ENCODE results near the gene DTX1. TPM values are rescaled to one million over a fixed set of nuclear protein-coding genes. Genes with fewer than 3 reads are reported as not detected.
A peak's percentile ranks its signal among the peaks of the same experiment; 100 is the strongest.
"Not testable (repeated sequence)": the region's sequence is repeated elsewhere in the genome, so short reads cannot be mapped to it uniquely, and the experiment has no call there.

The DTX1 gene
- polyA plus RNA-seq, 1 donor from 2014 or later = 0.61 TPM

GRCh38 chr12:113136128-113136989, 79.8 kb downstream of the DTX1 start:
- Mint-ChIP-seq H3K4me3 (peak overlapping the region; percentile 23 to 75 (median 55)), H3K36me3 (no peaks in the 10 kb centered on the region), H3K27ac (peak overlapping the region in 2 of 3 donors; percentile 45 to 53), H3K9me3 (peaks cover 0 to 1% (median 0%) of the 10 kb centered on the region in 3 donors), H3K4me1 (peaks cover 4 to 7% (median 6%) of the 10 kb centered on the region in 3 donors), H3K27me3 (peaks cover 13% of the 10 kb centered on the region)

- peak overlapping the region in 1 of 4 donors; percentile 75 for H3K4me3 Mint-ChIP-seq
- H3K36me3 Mint-ChIP-seq = no peaks in the 10 kb centered on the region
- no peak overlapping the region for H3K27ac Mint-ChIP-seq
- peaks cover 0 to 1% (median 0%) of the 10 kb centered on the region in 3 donors for H3K9me3 Mint-ChIP-seq
- H3K27me3 Mint-ChIP-seq = peaks cover 13% of the 10 kb centered on the region
- H3K4me1 Mint-ChIP-seq = peaks cover 4 to 6% (median 4%) of the 10 kb centered on the region in 3 donors
Observed at GRCh38 chr12:113136990-113137511, 80.5 kb downstream of the DTX1 start.

- peaks cover 6 to 12% (median 7%) of the 10 kb centered on the region in 3 donors for H3K4me1 Mint-ChIP-seq
- H3K4me3 Mint-ChIP-seq = no peak overlapping the region
- H3K36me3 Mint-ChIP-seq = no peaks in the 10 kb centered on the region
- H3K27me3 Mint-ChIP-seq = peaks cover 13% of the 10 kb centered on the region
- H3K9me3 Mint-ChIP-seq = peaks cover 0 to 1% (median 0%) of the 10 kb centered on the region in 3 donors
- H3K27ac Mint-ChIP-seq = no peak overlapping the region
Observed at GRCh38 chr12:113137861-113138783, 81.6 kb downstream of the DTX1 start.

GRCh38 chr12:113138826-113139225, 82.3 kb downstream of the DTX1 start:
- no peaks in the 10 kb centered on the region for H3K36me3 Mint-ChIP-seq
- peaks cover 7 to 12% (median 9%) of the 10 kb centered on the region in 3 donors for H3K4me1 Mint-ChIP-seq
- no peak overlapping the region for H3K27ac Mint-ChIP-seq
- peaks cover 0 to 1% (median 0%) of the 10 kb centered on the region in 3 donors for H3K9me3 Mint-ChIP-seq
- H3K27me3 Mint-ChIP-seq = peaks cover 13% of the 10 kb centered on the region
- H3K4me3 Mint-ChIP-seq = no peak overlapping the region

- Mint-ChIP-seq H3K4me1 (peaks cover 7 to 12% (median 9%) of the 10 kb centered on the region in 3 donors), H3K27ac (no peak overlapping the region), H3K27me3 (peaks cover 9% of the 10 kb centered on the region), H3K4me3 (no peak overlapping the region), H3K36me3 (no peaks in the 10 kb centered on the region), H3K9me3 (no peaks in the 10 kb centered on the region)
Observed at GRCh38 chr12:113140706-113141105, 84.2 kb downstream of the DTX1 start.

GRCh38 chr12:113141716-113142115, 85.2 kb downstream of the DTX1 start:
- not testable (repeated sequence) for H3K27ac Mint-ChIP-seq, H3K36me3 Mint-ChIP-seq, H3K4me3 Mint-ChIP-seq, H3K4me1 Mint-ChIP-seq, H3K9me3 Mint-ChIP-seq, H3K27me3 Mint-ChIP-seq

- Mint-ChIP-seq H3K36me3 (no peaks in the 10 kb centered on the region), H3K9me3 (peaks cover 0 to 4% (median 3%) of the 10 kb centered on the region in 3 donors), H3K4me3 (peak overlapping the region in 2 of 4 donors; percentile 9 to 68), H3K27ac (no peak overlapping the region), H3K27me3 (peaks cover 2% of the 10 kb centered on the region), H3K4me1 (peaks cover 3 to 9% (median 7%) of the 10 kb centered on the region in 3 donors)
Observed at GRCh38 chr12:113142173-113142885, 85.8 kb downstream of the DTX1 start.

- peaks cover 3 to 9% (median 7%) of the 10 kb centered on the region in 3 donors for H3K4me1 Mint-ChIP-seq
- no peaks in the 10 kb centered on the region for H3K27me3 Mint-ChIP-seq
- no peak overlapping the region for H3K27ac Mint-ChIP-seq
- H3K4me3 Mint-ChIP-seq = peak overlapping the region in 1 of 4 donors; percentile 9
- no peaks in the 10 kb centered on the region for H3K36me3 Mint-ChIP-seq
- H3K9me3 Mint-ChIP-seq = peaks cover 0 to 6% (median 5%) of the 10 kb centered on the region in 3 donors
Observed at GRCh38 chr12:113142886-113143332, 86.4 kb downstream of the DTX1 start.

GRCh38 chr12:113143959-113144358, 87.4 kb downstream of the DTX1 start:
- Mint-ChIP-seq H3K27me3 (no peaks in the 10 kb centered on the region), H3K4me1 (peaks cover 3 to 9% (median 7%) of the 10 kb centered on the region in 3 donors), H3K36me3 (no peaks in the 10 kb centered on the region), H3K9me3 (peaks cover 0 to 6% (median 5%) of the 10 kb centered on the region in 3 donors), H3K27ac (no peak overlapping the region), H3K4me3 (no peak overlapping the region)

- H3K9me3 Mint-ChIP-seq = peaks cover 0 to 6% (median 5%) of the 10 kb centered on the region in 3 donors
- peaks cover under 1% of the 10 kb centered on the region for H3K27me3 Mint-ChIP-seq
- no peak overlapping the region for H3K4me3 Mint-ChIP-seq
- no peak overlapping the region for H3K27ac Mint-ChIP-seq
- peaks cover 3 to 9% (median 7%) of the 10 kb centered on the region in 3 donors for H3K4me1 Mint-ChIP-seq
- no peaks in the 10 kb centered on the region for H3K36me3 Mint-ChIP-seq
Observed at GRCh38 chr12:113144806-113145205, 88.3 kb downstream of the DTX1 start.

GRCh38 chr12:113145720-113146551, 89.4 kb downstream of the DTX1 start:
- H3K9me3 Mint-ChIP-seq = peaks cover 0 to 6% (median 5%) of the 10 kb centered on the region in 3 donors
- H3K4me3 Mint-ChIP-seq = no peak overlapping the region
- no peaks in the 10 kb centered on the region for H3K36me3 Mint-ChIP-seq
- H3K4me1 Mint-ChIP-seq = peaks cover 3 to 7% (median 5%) of the 10 kb centered on the region in 3 donors
- no peak overlapping the region for H3K27ac Mint-ChIP-seq
- H3K27me3 Mint-ChIP-seq = peaks cover 3% of the 10 kb centered on the region

- peaks cover 3 to 7% (median 5%) of the 10 kb centered on the region in 3 donors for H3K4me1 Mint-ChIP-seq
- peaks cover 5% of the 10 kb centered on the region for H3K27me3 Mint-ChIP-seq
Observed at GRCh38 chr12:113146999-113147398, 90.5 kb downstream of the DTX1 start.

More at GRCh38 chr12:113146999-113147398, 90.5 kb downstream of the DTX1 start:
- Mint-ChIP-seq H3K9me3 (peaks cover 0 to 6% (median 5%) of the 10 kb centered on the region in 3 donors), H3K4me3 (no peak overlapping the region), H3K36me3 (no peaks in the 10 kb centered on the region), H3K27ac (peak overlapping the region in 1 of 3 donors; percentile 19)
